Dermis lymphatic vessel endothelial cell (primary cell): Measurements from ENCODE around the gene C6orf52. TPM values are rescaled to one million over a fixed set of nuclear protein-coding genes. Genes with fewer than 3 reads are reported as not detected.

Experiments used
- total RNA-seq: library from RNA; depleted of rRNA; stranded (reverse); fragments of >200 nt; gene quantifications from 2 replicates; pipeline ENCODE4 v1.2.1, GENCODE V29; 2014

The C6orf52 gene
- total RNA-seq = 0.26 TPM in 1 of 2 replicates, not detected in the other

DNA sequence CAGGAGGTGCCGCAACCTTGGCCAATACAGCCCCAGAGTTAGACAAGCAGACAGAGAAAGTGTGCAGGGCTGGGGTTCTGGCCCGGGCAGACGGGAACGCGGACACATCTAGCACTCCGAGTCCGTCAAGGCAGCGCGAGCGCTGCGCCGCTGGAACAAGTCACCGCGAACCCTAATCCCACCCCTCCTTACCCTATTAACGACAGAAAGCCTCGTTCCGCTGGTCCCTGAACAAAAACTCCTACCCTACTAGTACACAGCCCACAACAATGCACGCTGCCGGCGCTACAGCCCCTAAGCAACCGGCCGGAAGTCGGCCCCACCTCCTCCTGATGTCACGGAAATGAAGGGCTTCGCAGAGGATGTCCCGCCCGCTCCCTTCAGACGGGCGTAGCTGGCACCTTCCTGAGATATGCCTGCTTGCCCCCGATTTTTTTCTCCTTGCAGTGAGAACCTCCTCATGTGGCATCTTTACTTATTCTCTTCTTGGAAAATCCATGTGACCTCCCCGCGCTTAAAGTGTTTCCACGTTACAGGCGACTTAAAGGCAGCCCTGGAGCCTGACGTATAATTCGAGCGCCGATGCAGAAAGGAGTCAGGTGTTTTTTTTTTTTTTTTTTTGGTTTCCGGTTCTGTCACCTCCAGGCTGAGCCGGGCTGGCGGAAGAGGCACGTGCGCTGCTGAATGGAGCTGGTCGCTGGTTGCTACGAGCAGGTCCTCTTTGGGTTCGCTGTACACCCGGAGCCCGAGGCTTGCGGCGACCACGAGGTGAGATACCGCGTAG, at the start of gene C6orf52, which contains the start of gene PAK1IP1:
Gene C6orf52 (minus strand): TSS at position 315 of the 784 bp plus-strand sequence. CDS start 7,066 bp downstream, outside the sequence.
Gene PAK1IP1 (plus strand): TSS at position 671 of the 784 bp plus-strand sequence. CDS start 14 bp downstream, at position 685.

DNA sequence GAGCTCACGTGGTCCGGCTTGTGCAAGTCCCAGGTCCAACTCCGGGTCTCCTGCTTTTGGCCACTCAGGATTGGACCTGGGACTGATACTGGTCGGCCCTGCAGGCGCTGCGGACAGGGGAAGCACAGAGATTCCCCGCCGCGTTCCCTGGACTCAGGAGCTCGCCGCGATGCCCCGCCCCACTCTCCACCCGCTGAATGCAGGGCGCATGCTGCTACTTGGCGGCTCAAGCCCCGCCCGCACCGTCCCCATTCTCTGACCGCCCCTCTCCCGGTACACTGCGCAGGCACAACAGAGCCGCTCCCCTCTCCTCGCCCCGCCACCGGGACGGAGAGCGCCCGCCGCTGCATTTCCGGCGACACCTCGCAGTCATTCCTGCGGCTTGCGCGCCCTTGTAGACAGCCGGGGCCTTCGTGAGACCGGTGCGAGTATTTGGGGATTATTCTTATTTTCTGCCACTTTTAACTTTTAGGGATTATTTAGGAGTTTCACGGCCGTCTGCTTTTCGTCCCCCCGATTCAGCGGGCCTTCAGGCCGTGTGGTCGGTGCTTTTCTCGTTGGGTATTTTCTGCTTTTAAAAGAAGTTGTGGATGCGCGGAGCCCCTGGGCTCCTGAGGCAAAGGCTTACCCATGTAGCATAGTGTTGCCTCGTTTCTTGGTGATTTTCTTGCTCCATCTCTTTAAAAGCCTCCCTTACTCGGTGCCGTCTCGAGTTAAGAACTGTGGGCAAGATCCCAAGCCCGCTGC, 28.6 kb upstream of the C6orf52 start, which contains the start of gene TMEM14C:
Gene TMEM14C (plus strand): TSS at position 251 of the 747 bp plus-strand sequence. CDS start 1,544 bp downstream, outside the sequence.

Other genes with a start within 250 kb of the C6orf52 start
- gene GCNT2, start 173.3 kb downstream of the C6orf52 start, total RNA-seq = 55.2 and 87.2 TPM in 2 replicates
- gene PAK1IP1, start 356 bp upstream of the C6orf52 start, total RNA-seq = 8.8 and 12.5 TPM in 2 replicates
- 89.7 and 147 TPM in 2 replicates for gene TMEM14C, start 28.5 kb upstream of the C6orf52 start, total RNA-seq
- 52.8 and 58.1 TPM in 2 replicates for gene TMEM14B, start 53.2 kb upstream of the C6orf52 start, total RNA-seq
- gene MAK, start 143.9 kb upstream of the C6orf52 start, total RNA-seq = under 0.01 TPM in 1 of 2 replicates, not detected in the other
- gene GCM2, start 187.4 kb upstream of the C6orf52 start, total RNA-seq = not detected in 2 replicates
- not detected in 2 replicates for gene SYCP2L, start 192.4 kb upstream of the C6orf52 start, total RNA-seq